ENCODE results near the gene ADGRG2.
"Not testable (repeated sequence)": the region's sequence is repeated elsewhere in the genome, so short reads cannot be mapped to it uniquely, and the experiment has no call there.

Gene ADGRG2

DNA sequence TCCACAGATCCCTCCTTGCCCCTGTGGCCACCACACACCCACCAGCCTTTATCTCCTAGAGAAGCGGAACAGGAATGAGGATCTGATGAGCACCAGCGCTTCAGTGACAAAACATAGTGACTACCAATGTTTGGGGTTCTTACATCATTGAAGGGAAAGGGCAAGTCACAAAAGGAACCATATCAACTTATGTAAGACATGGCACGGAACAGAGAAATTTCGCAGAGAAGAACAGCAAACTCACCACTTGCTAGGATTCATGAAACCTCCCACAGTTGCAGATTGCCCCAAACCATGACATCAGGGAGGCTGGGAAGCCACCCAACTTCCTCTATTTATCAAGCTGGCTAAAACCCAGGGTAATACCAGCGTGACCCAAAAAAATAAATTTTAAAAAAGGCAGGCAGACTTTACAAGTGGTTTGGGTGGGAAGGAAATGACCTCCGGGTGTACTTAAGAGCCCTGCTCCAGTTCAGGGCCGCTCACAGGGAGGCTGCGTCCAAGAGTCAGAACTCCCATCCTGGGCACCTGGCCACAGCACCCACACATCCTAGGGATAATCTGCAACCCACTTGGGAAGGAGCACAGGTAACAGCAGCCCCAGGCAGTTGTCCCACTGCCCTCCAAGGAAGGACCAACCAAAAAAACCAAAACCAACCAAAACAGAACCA lies 36.0 kb downstream of the ADGRG2 start:
- no peak for DNase-seq

DNA sequence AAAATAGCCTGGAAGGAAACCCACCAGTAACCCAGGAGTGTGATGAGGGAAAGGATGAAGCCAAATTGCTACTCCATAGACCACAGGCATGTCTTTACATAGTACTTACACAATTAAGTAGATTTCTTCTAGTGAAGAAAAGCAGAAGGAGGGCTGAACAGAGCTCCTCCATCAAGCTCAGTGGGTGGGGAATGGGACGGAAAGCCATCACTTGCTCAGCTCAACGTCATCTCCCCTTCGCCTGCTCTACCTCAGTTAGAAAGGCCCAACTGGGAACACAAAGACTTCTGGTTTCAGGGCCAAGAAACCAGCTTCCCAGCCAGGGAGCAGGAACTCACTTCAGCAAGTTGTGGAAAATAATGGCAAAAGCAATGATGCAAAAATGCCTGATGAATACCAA lies 36.6 kb downstream of the ADGRG2 start:
- DNase-seq: no peak

DNA sequence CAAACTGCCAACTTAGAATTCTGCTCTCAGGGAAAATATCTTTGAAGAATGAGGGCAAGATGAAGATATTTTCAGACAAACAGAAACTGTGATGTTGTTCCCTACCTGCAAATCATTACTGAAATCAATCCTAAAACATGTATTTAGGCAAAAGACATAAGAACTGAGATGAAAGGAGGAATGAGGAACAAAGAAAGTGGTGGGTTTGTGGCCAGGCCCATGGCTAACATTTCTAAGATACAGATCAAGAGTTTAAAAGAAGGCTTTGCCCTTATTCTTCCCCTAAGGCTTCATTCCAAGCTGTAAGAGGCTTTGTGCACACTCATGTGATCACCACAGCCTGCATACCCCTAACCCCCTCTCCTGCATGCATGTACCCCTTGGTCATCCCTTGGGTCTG lies 46.5 kb downstream of the ADGRG2 start:
- no peak for DNase-seq

DNA sequence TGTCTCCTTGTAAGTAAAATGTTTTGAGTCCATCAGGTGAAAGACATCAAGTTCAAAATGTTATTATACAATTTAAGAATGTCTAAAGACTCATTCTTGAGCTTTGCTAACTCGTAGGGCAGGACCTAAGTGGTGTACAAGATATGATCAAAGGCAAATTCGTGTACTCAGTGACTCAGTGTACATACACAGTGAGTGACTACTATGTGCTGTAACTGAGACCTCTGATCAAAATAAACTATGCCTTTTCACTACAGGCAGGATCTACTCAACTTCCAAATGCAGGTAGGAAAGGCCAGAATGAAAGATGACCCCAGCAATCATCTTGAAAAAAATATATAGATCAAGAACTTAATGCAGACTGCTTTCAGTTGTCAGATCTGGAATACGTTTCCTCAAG lies 49.9 kb downstream of the ADGRG2 start:
- DNase-seq: no peak

DNA sequence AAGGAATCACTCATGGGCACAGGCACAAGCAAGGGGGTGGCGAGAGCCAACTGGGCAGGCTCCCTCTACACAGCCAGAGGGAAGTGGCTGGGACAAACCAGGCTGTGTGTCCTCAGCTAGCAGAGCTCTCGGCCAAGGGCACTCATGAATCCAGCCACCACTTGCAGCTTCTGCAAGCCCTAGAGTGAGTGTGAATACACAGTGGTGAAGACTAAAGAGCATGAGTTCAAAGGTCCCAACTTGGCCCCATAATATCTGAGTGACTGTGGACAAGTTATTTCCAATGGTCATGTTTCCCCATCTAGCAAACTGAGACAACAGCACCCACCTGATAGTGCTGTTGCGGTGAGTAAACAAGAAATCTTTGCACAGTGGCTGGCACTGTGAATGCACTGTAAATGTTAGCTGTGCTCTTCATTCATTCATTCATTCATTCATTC lies 51.7 kb downstream of the ADGRG2 start:
- no peak for DNase-seq

- DNase-seq: not testable (repeated sequence)
Measured at GRCh38 chrX:19066987-19067386, 55.3 kb downstream of the ADGRG2 start.

GRCh38 chrX:19065535-19065934 lies 56.7 kb downstream of the ADGRG2 start:
- no peak for DNase-seq

- no peak for DNase-seq
Measured at GRCh38 chrX:19064175-19064574, 58.1 kb downstream of the ADGRG2 start.

GRCh38 chrX:19063030-19063429 lies 59.2 kb downstream of the ADGRG2 start:
- DNase-seq: no peak

DNA sequence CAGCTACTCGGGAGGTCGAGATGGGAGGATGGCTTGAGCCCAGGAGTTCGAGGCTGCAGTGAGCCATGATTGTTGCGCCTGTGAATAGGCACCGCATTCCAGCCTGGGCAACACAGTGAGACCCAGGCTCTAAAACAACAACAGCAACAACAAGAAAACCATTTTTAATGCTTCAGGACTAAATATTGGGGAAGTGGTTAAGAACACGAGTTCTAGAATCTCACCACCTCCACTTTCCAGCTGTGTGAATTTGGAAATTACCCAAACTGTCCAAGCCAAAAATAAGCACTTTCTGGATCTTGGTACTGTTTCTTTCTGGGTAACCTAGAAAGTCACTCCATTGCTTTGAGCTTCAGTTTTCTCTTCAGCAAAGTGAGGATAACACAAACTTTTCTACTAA lies 63.2 kb downstream of the ADGRG2 start:
- no peak for DNase-seq

DNA sequence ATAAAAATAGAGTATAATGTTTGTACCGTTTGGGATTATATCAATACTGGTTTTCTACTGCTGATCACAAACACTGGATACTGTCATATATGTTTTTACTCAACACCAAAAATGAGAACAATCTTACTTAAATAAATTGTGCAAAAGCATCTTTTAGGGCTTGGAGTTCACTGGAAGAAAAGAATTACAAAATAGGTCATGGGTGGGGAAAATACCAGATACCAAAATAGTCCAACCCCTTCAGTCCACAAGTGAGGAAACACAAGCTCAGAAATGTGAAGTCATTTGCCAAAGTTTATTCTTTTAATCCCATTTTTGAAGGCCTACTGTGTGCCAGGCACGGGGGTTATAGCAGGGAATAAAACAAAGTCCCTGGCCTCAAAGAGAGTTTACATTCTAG lies 64.4 kb downstream of the ADGRG2 start:
- DNase-seq: no peak

- DNase-seq: no peak
Measured at GRCh38 chrX:19049110-19049509, 73.2 kb downstream of the ADGRG2 start.

- DNase-seq: no peak
Measured at GRCh38 chrX:19046343-19047215, 75.7 kb downstream of the ADGRG2 start.

- no peak for DNase-seq
Measured at GRCh38 chrX:19040373-19040772, 81.9 kb downstream of the ADGRG2 start.

DNA sequence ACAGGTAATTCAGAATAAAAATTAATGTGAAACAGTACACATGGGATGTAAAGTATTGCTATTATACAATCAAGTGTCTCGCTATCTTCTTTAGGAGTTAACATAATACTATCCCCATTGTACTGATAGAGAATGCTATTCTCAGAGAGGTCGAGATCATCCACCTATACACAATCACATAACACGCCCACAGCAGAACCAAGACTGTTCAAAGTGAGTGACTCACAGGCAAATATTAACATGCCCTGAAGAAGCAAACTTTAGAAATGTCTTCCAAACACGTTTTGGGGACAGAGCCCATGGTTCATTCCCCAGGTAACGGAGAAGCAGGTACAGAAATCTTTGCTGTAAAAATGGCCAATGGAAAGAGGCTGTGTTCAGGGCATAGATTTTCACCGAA lies 88.2 kb downstream of the ADGRG2 start:
- DNase-seq: no peak

DNA sequence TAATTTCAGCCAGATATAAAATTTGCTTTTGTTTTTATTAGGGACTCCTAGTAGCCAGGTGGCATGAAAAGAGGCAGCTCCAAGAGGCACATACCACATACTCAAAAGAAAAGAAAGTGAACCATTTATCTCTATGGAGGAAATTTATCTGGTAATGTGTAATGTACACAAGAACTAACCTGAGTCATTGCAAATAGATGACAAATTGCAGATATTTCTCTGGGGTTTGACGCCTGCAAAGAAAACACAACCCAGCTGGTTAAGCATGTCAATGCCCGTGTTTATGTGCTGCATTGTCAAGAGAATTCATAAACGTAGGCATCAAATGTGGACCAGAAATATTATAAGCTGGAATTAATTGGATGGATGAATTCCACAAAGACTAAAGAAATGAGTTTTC lies 91.5 kb downstream of the ADGRG2 start:
- DNase-seq: no peak

GRCh38 chrX:19028560-19028959 lies 93.7 kb downstream of the ADGRG2 start:
- DNase-seq: no peak

- no peak for DNase-seq
Measured at GRCh38 chrX:19024366-19024765, 97.9 kb downstream of the ADGRG2 start.

GRCh38 chrX:19019996-19020395 lies 102.3 kb downstream of the ADGRG2 start:
- DNase-seq: no peak

DNA sequence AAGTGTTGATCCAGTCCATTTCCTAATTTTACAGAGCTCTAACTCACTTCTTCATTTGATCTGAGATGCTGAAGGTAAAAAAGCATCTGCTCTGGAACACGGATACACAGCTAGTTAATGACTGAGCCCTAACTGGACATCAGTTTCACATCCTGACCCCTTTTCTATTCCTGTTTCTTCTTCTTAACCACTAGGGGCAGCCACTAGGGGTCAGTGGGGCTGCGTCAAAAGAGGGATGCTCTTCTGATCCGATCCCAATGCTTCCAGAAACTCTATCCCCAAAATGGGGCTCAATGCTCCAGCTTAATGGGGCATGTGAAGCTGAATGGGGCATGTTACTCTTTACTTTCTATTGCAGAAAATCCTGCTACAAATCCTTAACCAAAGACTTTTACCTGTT lies 105.0 kb downstream of the ADGRG2 start:
- no peak for DNase-seq

GRCh38 chrX:19016614-19017013 lies 105.7 kb downstream of the ADGRG2 start:
- DNase-seq: not testable (repeated sequence)

GRCh38 chrX:19007868-19008267 lies 114.4 kb downstream of the ADGRG2 start:
- no peak for DNase-seq

DNA sequence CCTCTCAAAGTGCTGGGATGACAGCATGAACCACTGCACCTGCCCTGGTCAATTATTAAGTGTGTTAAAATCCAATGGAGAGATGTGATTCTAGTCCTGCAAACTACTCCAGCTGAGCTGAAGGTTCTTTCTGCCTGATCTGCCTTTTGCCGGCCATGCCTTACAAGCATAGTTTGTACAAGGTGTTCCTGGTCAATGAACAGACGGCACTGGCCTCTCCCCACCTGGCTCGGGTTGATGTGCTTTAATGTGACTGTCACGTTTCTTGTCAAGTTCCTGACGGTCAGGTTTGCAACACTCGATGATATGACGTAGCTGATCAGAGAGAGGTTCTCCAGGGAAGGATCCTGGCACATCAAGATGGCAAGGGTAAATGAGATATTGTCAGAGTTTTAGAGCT lies 115.3 kb downstream of the ADGRG2 start:
- DNase-seq: no peak

GRCh38 chrX:19005909-19006308 lies 116.4 kb downstream of the ADGRG2 start:
- DNase-seq: no peak
